Glomerular visceral epithelial cell (primary cell): ENCODE results near the gene LBR.
"Not testable (repeated sequence)": the region's sequence is repeated elsewhere in the genome, so short reads cannot be mapped to it uniquely, and the experiment has no call there.

Experiments
- DNase-seq: peaks from one replicate; pipeline ENCODE4 v3.0.0-alpha.2; 2016; ENCODE audit errors: extremely low spot score

Gene LBR

DNA sequence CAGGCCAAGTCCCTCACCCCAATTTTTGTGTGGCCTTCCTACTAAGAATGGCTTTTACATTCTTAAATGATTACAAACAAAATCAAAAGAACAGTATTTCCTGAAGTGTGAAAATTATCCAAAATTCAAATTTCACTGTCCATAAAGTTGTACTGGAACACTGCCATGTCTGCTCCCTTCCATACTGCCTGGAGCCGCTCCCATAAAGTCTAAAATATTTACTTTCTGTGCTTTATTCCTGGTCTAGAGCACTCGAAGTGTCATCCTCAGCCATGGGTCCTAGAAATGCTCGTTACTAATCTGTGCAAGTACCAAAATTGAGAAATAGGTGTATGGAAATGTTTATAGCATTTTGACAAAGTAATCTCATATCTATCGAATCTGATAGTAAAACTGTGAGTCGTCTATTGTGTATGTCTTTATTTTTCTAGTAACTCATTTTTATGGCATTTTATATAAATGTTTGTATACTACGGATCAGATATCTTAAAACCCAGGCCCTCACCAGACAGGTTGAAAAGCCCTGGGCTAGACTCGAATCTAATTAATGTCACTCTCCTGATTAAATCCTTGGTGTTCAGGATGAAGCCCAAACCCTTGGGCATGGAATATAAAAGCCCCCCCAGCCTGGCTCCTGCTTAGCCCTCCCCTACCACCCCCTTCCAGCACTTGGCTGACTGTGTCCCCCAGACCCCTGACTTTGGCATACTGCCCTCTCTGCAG is 4.9 kb downstream of the LBR start:
- DNase-seq, result no peak

DNA sequence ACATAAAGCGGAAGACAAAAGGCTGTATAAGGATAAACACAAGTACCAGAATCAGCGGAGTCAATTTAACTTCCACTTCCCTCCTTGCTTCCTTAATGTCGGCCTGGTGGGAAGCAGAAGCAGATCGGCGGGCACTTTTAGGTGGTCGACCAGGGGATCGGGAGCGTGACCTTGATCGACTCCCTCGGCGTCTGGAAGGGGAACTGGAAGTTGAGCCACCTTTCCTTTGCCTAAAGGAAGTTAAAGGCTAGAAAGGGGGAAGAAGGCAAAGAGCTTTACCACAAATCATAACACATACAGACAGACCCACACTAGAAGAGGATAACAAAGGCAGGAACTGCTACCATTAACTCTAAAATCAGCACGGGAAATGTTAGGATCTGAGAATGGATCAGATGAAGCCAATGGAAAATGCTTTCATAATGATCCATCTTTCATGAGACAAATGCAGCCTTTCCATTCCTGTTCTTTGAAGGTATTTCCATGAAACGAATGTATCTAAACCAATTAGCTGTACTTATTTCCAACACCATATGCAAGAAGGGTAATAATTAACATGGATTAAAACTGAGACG is 5.7 kb downstream of the LBR start:
- DNase-seq, result no peak

DNA sequence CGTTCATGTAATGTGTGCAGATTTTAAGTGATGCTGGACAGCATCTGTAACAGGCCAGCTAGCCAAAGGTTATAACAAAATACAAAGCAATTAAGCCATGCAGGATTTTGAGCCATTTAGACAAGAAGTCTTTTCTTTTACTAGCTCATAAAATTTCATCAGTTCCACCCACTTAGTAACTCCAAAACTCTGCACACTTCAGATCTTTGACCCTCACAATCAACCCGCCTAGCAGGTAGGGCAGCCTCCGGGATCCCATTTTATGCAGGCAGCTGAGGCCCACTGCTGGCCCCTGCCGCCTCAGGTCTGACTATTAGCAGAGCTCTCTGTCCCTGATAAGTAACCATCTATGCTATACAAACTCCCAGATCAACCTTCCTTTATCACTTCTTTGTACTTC is 9.2 kb downstream of the LBR start:
- no peak for DNase-seq

DNA sequence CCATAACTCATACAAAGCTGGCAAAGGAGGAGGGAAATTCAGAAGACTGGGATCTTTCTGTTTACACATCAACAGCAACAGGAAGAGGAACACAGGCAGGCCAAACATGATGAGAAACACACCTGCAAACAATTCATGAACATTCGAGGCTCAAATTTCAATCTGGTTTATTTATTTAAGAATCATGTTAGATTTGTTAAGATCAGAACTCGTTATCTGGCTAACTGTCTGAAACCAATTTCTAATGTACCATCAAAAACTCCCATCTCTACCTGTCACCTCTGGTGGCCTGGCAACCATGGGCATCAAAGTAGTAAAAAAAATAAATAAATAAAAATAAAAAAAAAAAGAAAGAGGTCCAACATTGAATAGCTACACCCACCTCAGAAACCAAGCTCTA is 9.8 kb downstream of the LBR start:
- no peak for DNase-seq

DNA sequence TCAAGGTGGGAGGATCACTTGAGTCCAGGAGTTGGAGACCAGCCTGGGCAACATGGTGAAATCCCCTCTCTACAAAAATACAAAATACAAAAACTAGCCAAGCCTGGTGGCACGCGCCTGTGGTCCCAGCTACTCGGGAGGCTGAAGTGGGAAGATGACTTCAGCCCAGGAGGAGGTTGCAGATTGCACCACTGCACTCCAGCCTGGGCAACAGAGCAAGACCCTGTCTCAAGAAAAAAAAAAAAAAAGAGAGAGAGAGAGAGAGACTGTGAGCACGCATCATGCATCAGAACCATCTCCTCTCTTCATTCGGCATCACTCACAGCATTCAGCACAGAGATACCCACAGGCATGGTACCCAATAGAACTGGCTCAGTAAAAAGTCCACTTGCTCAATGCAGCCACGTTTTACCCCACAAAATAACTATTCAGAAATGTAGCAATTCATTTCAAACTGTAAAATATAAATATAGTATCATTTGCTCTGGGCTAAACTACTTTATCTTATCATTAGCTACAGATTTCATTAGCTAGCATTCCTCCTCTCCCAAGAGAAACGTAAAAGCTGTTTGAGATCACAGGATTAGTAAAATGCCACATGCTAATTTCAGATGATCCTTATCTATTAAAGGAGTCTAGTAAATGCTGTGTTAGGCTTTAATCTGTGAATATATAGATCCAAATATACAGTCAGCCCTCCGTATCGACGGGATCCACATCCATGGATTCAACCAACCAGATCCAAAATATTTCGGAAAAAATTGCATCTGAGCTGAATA is 11.7 kb downstream of the LBR start:
- no peak for DNase-seq

DNA sequence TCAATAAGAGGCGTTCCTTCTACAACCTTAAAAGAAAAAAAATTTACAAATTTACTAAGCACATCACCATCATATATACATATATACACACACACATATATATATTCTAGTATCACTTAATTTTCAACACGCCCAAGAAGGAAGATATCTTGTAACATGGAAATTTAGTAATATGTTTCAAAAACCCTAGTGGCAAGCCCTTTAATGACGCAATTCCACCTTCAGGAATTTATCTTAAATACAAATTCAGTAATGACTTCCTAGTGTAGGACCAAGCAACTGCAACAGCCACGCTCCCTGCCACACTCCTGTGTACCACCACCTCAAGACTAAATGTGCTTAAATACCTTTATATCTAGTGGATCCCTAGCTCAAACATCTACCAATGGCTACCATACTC is 12.5 kb downstream of the LBR start:
- DNase-seq, result no peak

DNA sequence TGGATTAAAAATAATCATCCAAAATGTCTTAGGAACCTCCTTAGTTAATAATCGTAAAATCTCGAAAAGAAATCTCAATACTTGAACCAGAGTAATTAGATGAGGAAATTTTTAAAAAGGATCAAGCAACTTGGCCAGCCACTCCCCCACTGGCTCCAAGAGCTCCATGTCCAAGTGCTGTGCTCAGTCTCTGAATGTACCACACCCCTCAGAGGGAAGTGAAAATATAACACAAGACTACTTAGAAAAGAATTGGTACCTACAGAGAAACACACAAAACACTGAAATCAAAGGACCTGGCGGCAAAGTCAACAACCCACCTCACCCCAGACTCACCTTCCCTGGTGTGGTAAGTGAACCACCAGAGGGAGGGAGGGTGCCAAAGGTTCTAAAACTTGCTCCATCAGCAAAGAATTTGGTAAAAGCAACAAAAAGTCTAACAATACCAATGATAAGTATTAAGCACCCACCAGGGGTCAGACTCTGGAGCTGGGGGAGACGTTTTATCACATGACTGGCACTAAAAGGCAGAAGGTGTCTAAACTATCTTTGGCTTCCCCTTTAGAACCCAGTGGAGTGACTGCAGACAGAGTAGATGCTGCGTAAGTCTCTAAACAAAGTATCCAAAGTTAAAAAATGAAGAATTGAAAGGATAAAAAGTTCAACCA is 14.0 kb downstream of the LBR start:
- no peak for DNase-seq

DNA sequence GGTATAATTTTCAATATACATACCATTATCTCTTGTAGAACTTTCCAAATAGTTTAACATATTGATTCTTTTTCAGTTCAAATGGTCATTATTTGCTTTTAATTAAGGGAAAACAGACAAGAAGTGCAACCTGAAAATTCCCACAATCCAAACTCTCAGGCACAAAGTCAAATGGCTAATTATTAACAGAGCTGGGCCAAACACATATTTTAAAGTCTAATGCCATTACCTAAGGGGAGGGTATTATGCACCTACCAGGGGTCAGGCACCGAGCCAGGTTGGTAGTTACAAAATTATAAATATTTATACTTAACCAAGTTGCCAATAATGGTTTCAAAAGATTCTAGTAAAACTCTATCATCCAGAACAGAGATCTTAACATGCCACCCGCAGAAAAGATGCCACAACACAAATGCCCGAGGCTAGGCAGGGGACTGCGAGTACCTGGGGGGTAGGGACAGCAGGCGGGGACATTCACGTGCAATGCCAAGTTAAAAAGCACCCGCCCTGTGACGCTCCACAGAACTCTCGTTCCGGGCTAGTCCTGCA is 15.0 kb downstream of the LBR start:
- peak; percentile 72 for DNase-seq

DNA sequence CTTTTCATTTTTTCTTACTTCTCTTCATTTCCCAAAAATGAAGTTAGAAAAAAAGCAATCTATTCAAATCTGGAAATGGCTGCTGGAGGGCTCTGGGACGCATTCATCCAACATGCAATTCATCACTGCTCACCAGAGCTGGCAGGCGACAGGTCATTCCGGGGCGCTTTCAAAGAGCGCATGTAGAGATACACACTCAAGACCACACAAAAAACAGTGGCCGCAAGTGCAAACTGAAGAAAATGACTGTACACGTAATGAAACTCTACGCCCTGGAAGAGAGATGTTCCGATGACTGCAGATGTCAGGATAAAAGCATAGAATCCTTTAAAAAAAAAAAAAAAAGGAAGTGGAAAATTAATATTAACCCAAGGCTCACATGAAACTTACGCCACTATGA is 15.5 kb downstream of the LBR start:
- peak; percentile 32 for DNase-seq

DNA sequence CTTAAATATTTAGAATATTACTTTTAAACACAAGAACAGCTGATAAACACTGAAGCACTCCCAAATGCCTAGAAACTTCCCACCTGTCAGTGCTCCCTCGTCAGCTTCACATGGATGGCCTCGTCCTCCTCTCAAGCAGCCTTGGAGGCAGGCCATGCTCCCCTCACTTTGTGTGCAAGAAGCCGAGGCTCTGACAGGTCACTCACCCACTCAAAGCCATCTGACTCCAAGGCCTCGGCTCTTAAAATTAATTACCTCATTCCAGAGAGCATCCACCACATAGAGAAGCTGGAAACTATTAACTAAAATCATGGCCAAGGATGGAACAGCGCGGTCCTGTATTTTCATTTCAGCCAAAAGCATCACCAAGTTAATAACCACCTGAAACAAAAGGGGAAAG is 17.8 kb downstream of the LBR start:
- DNase-seq, result no peak

DNA sequence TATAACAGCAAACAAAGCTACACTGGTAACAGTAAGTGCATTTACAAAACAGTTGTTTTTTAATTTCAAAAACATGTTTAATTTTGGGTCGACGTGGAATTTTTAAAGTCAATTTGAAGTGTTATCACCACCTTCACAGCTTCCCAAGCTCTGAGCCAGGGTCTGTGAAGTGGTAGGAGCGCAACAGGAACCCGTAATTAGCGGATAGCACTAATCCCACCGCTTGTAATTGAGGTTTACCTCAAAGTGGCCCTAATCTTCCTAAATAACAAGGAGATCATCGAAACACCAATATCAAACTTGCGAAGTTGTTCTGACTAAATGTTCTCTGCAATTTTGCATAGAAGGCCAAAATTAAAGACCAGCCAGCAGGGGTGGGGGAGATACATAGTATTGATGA is 18.8 kb downstream of the LBR start:
- no peak for DNase-seq

DNA sequence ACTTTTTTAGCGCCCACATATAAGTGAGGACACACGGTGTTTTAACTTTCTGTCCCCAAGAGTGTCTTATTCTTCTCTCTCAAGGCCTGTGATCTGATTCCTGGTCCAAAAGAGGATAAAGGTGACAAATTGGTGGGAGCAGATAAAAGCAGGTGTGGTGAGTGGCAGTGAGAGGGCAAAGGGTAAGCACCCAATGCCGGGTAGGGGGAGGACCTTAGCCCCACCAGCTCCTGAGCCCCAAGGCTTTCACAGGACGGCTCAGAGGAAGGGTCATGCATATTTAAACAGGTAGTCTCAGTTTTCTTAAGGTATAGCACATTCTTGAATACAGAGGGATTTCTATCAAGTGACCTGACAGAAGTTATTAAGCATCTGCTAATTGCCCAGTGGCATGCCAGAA is 19.6 kb downstream of the LBR start:
- no peak for DNase-seq

DNA sequence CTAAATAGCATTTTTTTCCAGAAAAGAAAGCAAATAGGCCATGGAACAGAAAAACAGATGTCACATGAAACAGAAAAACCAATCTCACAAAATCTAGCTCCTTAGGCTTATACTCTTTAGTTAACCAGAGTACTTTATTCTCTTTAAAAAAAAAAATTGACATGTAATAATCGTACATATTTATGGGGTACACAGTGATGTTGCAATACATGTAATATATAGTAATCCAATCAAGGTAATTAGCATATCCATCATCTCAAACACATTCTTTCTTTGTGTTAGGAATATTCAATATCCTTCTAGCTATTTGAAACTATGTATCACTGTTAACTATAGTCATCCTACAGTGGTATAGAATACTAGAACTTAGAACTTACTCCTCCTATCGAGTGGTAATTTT is 20.1 kb downstream of the LBR start:
- DNase-seq, result no peak

DNA sequence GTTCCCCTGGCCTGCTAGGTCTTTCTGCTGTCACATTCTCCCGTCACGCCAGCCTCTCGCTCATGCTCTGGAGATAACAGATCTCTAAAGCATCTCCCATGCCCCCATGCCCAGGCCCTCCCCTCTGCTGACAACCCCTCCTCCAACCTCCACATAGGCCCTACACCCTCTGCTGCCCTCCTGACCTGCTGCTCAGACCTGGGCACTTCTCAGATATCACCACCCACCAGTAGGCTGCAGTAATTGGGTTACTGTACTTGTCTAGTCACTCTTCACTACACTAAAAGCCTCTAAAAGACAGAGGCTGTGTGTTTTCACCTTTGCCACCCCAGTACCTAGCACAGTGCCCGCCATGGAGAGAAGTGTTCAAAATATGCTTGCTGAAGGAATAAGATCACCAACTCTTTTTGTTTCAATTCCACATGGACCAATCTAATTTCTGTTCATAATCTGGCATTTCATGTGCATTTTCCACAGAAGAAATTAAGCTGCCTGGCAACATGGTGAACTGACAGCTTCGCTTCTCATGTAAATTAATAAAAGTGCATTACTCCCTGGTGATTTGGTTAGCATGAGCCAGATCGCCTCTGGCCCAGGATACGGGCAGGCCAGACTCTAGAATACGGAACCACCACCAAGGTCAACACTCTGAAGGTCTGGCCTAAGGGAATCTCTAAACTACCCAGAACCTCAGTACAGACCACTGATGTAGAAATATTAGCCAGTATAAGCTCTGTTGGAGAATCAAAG is 20.7 kb downstream of the LBR start:
- no peak for DNase-seq

DNA sequence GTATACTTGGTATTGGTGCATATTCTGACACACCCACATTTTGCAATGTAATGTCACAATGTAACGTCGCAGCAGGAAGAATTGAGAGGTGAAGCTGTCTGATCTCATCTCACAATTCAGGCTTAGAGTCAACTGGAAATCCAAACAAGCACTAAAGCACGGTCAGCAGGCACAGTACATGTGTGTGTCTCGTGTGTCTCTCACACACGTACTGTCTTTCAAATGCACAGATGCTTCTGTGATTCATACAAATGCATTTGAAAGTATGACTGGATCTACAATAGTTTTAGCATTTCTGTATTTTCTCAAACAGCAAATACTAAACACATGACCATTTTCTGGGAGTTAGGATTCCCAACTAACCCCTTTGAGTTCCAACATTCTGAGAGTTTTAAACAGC is 26.9 kb downstream of the LBR start:
- no peak for DNase-seq

DNA sequence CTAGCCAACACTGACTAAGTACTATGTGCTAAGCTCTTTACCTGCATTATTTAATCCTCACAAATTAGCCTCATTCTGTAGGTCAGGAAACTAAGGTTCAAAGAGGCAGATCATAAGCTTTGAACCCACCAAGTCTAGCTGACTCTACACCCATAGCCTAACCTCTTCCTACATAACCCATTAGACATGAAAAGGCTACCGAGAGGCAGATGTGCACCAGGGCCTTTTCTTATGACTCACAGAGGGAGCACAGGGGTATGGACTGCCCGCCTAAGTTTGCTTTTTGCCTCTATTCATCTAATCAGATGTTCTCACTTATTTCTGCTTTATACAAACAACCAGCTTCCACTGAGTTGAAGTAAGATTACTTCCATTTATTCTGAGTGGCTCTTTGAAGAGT is 31.5 kb downstream of the LBR start:
- DNase-seq, result no peak

DNA sequence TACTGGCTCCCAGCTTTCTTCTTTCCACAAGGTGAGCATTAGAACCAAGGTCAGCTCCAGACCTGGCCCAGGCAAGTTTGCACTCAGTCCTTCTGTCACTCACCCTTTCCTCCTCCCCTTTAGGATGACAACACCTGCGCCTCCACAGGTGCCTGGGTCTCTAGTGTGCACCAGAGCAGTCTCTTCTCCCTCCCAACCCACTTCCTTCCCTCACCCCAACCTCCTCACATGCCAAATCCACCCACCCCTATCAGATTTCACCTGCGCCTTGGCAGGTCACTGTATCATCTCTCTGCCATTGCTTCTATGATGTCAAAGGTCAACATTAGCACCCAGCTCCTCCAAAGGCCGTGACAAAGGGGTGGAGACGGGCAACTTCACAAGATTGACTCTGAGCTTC is 38.0 kb downstream of the LBR start:
- no peak for DNase-seq

DNA sequence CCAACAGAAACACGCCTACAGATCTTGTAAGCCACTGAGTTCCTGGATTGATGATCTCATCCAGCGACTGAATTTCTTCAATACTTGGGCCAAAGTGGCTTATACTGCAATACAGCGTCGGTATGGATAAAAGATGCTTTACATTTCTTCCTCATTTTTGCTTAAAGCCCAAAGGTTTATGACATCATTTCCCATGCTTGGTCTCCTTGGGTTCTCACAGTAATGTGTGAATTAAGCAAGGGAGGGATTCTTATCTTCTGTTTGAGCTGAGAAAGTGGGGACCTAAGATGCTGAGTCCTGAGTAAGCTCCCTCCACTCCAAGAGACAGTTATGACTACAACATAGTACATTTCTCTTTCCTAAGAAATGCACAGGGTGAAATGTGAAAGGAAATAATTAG is 39.5 kb downstream of the LBR start:
- no peak for DNase-seq

DNA sequence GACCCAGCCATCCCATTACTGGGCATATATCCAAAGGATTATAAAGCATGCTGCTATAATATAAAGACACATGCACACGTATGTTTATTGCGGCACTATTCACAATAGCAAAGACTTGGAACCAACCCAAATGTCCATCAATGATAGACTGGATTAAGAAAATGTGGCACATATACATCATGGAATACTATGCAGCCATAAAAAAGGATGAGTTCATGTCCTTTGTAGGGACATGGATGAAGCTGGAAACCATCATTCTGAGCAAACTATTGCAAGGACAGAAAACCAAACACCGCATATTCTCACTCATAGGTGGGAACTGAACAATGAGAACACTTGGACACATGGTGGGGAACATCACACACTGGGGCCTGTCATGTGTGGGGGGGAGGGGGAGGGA is 41.0 kb downstream of the LBR start:
- DNase-seq, result not testable (repeated sequence)

DNA sequence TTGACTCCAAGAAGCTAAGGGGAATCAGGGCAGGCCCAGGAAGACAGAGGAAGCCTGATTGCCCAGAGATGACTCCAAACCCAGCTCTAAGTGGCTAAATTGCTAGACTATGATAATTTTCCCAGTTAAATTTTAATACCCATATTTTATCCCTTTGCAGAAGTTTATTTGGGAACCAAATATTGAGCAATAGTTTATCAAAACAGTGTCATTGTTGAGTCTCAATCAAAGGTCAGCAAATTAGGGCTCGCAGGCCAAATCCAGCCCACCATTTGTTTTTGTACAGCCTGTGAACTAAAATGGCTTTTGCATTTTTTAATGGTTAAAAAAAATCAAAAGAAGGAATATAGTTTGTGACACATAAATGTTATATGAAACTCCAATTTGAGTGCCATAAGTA is 47.1 kb downstream of the LBR start:
- no peak for DNase-seq

DNA sequence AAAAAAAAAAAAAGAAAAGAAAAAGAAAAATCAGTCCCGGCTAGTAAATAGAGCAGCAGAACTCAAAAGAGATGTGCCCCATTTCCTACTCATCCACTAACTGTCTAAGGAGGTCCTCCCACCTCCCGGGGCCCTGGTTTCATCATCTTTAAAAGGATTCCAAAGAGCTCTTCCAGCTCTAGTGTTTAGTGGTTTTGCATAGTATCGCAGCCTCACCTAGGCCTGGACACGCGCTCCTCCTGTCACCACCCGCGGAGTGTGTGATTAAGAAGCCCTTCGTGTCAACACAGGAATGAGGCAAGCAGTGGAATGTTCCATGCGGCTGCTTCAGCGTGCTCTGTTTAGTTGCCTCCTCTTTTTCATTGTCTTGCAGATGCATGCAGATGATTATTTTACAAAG is 49.0 kb downstream of the LBR start:
- no peak for DNase-seq

DNA sequence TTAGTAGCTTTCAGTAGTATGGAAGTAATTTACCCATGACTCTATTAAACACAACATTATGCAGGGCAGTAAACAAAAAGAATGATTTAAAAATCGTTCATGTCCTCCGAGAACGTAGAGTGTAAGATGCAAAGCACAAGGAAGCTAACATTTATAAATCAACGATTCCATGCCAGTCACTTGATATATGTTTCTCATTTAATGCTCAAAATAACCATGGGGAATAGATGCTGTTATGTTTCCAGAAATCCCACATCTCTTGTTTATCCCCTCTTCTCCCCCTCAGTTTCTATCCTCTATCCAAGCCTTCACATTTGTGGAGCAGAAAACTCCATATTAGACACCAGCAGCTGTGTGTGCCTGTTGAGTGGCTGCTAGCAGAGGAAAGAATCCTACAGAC is 52.8 kb downstream of the LBR start:
- DNase-seq, result no peak
